Right renal pelvis (tissue), 4 donors: ENCODE measurements around the gene RGS2. TPM values are rescaled to one million over a fixed set of nuclear protein-coding genes. Genes with fewer than 3 reads are reported as not detected.
A peak's percentile ranks its signal among the peaks of the same experiment; 100 is the strongest.

Source experiments
- DNase-seq, 4 donors: peaks; one replicate each; pipeline ENCODE4 v3.0.0-alpha.2; 2013; ENCODE audit warnings: low read depth in 4 of 4, low spot score in 3 of 4, missing footprints in 1 of 4
- polyA plus RNA-seq, 4 donors: library from polyadenylated mRNA; unstranded; fragments of 120-200 nt; gene quantifications; one replicate each; pipeline ENCODE4 v1.2.1, GENCODE V29; 2013; ENCODE audit not compliant: insufficient read length in 4 of 4

RGS2 gene, protein sequence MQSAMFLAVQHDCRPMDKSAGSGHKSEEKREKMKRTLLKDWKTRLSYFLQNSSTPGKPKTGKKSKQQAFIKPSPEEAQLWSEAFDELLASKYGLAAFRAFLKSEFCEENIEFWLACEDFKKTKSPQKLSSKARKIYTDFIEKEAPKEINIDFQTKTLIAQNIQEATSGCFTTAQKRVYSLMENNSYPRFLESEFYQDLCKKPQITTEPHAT
- 10 to 100 TPM; 35.4 to 40.7 (median 35.9) TPM for polyA plus RNA-seq

DNA sequence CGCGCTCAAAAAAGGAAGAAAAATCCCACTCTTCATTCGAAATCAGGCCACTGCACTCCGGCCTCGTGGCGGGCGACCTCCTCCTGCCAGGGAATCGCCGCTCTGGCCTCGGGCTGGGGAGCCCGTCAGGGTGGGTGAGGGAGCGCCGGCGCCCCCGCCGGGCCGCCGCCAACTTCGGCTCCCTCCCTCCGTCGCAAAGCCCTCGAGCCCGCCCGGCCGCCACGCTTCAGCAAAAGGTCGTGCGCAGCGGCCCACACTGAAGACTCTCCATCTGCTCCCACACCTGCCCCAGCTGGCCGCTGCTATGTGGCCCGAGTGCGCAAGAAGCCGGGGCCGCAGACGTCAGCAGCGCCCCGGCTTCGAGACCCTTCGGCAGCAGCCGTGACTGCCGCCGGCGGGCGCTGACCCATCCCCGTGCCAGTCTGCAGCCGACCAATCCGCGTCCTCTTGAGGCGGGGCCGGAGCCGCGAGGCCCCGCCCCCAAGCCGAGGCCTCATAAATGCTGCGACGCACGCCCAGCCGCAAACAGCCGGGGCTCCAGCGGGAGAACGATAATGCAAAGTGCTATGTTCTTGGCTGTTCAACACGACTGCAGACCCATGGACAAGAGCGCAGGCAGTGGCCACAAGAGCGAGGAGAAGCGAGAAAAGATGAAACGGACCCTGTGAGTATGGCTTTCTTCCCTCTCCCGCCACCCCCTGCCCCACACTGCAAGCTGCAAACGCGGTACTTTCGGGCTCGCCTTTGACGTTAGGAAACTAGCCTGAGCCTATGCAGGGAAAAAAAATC, at the start of gene RGS2:
TSS of gene RGS2 (plus strand) at position 522 of the 789 bp plus-strand sequence. CDS start at position 555, 33 bp downstream.
- DNase-seq, result peak; percentile 81 to 87 (median 84)

DNA sequence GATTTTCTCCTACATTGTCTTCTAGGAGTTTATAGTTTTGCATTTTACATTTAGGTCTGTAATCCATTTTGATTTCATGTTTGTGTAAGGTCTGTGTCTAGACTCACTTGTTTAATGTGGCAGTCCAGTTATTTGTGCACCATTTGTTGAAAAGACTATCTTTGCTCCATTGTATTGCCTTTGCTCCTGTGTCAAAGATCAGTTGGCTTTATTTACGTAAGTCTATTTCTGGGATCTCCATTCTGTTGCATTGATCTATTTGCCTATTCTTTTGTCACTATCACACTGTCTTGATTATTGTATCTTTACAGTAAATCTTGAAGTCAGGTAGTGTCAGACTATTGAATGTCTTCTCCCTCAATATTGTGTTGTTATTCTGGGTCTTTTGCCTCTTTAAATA, 49.7 kb upstream of the RGS2 start:
- DNase-seq, result no peak

DNA sequence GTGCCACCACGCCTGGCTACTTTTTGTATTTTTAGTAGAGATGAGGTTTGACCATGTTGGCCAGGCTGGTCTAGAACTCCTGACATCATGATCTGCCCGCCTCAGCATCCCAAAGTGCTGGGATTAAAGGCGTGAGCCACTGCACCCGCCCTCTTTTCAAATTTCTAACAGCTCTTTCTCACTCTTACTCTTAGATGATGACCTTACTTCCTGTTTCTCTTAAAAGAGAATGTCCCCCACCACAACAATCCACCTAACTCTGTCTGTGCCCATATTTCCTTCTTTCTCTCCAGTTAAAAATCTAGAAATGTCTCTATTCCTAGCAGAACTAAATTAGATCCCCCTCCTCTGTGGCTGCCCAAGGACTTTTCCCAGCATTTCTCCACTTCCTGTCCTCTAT, 46.6 kb upstream of the RGS2 start:
- no peak for DNase-seq

DNA sequence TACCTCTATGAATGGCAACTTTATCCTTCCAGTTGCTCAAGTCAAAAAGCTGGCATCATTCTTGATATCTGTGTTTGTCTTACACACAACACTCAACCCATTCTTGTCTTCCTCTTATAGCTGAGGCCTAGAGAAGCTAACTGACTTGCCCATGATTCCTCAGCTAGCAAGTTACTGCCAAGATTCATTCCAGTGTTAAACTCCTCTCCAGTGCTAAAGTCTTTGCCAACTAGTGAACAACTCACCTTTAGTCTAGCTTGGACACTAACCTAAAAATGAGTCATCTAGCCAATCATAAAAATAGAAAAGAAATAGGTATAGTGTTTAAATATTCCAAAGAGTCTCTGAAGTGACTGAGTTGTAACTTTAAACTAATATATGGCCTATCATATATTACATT, 45.6 kb upstream of the RGS2 start:
- DNase-seq, result no peak

DNA sequence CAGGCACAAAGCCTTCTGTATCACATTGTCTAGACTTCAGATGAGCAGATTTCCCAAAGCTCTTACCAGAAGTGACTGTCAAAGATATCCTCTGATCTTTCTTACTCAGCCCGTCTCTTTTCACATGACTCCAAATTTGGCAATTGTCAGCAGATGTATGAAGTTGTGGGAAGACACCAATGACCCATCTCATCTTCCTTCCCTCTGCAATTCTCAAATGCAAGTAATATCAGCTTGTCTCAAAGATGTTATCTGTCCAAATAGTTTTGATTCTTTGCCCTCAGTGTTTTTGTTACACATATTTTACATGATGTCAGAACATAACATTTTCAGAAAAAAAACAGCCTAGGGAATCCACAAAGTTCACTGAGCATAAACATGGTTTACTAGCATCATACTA, 45.1 kb upstream of the RGS2 start:
- no peak for DNase-seq

DNA sequence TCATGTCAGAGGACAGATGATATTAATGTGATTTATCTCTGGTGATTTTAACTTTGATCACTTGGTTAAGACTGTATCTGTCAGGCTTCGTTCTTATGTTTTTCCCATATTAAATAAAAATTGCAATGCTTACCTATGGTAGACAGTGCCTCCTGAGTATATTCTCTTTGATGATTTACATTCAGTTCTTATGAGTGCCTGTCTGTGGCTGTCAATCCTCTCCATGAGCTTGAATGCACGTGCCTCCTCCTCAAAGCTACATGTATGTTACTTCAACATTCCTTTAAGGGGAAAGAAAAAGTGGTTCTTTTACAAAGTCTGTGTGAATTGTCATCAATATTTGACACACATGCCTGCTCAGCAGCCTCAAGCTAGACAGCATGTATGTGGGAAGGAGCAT, 44.2 kb upstream of the RGS2 start:
- DNase-seq, result no peak

DNA sequence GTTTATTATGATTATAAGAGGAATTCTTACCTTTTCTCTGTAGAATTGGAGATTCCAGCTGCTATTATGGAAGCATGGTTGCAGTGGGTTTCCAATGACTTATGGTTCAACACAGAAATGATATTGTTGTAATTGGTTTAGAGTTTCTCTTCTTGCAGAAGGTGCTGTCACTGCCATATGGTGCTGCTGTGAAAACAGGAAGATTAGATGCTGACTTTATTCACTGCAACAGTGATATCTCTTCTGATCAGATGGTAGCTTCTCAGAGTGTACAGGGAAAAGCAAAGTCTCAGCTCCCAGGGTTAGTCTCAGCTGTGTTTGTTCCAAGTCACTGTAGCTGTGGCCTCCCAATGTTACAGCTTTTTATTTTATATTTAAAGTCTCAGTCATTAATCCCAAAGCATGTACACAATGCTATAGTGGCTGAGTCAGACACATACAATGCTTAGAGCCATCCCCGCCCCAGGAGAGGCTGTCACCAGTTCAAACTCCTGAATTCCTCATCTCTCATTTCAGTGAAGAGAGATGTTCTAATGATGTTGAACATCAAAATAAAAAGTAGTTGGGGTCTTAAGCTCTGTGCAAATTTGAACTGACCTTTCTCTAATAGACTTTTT, 42.7 kb upstream of the RGS2 start:
- DNase-seq, result no peak

DNA sequence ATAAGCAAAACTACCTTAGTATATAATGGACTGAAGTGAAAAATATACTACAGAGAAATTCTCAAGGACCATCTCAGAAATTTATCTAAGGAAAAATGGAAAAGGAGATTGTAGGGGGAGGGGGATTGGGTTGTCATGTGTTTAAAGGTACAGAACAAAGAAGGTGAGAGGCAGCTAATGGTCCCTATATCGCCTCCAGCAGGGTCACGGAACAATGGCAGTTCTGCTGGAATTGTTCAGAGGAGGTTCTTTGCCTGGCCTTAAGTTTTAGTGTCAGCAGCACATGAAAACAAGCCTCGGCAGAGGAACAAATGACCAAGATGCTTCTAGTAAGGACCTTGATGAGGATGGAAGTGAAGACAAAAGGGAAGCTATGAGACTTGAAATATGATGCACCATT, 42.0 kb upstream of the RGS2 start:
- DNase-seq, result no peak

DNA sequence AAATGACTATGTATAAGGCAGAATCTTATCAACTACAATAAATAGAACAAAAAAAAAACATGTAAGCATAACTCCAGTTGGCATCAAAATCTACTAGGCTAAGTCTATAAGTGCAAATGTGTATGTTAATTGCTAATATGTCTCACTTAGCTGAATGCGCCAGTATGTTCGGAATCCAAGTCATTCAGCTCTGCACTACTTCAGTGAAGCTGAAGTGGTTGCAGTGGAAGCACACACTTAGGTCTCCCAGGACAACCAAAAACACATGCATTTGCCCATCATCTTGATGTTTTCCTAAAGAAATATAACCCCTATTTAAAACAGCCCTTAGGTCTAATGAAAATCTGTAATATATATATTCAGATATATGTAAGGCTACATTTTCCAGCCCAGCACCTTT, 41.0 kb upstream of the RGS2 start:
- DNase-seq, result no peak

DNA sequence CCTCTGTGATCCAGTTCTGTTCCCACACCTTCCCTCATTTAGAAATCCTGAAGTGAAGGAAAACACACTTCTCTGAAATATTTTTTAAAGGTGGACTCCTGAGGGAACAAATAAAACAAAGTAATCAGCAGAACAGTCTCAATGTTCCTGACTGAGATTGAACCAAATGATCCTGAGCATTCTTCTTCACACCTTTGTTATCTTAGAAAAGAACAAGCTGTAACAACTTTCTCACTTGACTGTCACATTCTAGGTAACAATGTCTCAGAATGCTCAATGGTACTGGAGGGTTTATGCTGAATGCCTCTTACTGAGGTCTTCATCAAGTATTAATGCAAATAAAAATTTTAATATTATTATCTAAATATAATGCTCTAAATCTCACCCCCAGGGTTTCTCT, 40.4 kb upstream of the RGS2 start:
- no peak for DNase-seq

DNA sequence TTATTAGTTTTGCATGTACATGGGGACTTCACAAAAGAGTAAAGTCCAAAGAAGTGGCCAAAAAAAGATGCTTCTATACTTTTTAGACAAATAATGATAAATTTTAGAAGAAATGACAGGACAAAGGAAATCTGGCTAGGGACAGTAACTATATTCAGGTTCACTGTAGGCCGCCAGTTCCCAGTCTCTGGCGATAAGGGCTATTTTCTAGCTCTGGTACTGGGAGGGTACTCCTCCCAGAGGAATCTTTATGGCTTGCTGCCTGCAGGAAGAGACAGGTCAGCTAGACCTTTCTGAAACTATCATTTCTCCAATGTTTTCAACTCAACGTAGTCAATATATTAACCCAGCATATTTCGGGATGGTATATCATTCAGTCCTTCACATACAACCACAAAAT, 37.5 kb upstream of the RGS2 start:
- DNase-seq, result no peak

DNA sequence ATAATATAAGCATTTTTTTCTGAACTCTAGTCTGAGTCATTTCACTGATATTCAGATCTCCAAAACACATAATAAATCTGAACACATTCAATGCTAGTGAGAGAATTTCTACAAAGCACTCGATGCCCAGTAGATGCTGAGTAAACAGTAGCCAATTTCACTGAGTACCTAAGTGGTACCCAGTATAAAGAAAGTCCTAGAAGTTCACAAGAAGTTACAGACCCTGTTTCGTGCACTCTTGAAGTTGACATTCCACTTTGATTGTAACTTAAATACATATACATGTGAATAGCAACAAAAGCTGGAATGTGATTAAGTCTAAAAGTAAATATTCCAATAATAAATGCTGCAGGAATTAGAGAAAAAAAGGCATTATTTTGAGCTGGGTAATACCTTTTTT, 33.2 kb upstream of the RGS2 start:
- no peak for DNase-seq

DNA sequence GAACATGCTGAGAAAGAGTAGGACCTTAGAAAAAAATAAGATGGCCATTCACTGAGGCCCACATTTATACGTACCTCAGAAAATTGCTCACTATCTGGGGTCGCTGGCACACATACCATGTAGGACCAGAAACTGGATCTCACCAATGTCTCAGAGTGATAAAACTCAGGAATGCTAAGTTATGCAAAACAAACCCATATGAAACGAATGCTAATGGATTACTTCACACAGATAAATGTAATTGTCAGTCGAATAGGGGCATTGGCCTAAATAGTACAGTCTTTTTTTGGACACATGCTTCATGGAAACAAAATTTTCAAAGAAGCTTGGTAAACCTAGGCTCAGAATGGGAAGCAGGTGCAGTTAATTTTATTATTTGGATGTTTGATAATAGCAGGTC, 32.6 kb upstream of the RGS2 start:
- DNase-seq, result no peak

DNA sequence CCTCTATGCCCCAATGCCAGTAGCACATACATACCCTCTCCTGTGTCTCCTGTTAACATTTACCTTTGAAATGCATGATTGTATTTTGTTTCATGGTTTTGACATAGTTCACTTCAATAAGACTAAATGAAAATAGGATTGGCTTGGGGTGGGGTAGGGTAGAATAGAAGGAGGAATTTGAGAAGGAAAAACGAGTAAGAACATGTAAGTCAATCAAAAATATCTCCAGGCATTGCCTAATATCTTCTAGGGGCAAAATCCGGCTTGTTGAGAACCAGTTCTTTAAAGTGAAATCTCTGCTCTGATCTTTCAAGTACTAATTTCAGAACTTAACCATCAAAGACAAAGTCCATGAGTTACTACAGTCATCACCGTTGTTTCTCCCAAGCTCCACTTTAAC, 31.8 kb upstream of the RGS2 start:
- no peak for DNase-seq

DNA sequence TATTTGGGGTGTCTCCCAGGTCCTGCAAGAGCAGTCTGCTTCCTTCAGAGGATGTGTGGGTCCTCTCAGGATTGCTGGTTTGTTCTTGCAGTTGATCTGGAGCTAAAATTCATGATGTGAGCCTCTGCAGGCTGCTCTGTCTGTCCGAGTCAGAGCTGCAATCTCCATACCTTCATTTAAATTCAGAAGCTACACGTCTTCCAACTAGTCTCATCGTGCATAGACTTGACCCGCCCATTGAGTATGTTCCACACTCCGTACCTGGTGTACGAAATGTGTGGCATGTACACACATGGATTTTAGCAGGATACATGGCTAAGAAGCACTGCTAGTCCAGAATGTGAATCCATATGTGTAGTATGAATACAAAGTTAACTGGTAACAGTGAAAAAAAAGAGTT, 25.0 kb upstream of the RGS2 start:
- DNase-seq, result no peak

DNA sequence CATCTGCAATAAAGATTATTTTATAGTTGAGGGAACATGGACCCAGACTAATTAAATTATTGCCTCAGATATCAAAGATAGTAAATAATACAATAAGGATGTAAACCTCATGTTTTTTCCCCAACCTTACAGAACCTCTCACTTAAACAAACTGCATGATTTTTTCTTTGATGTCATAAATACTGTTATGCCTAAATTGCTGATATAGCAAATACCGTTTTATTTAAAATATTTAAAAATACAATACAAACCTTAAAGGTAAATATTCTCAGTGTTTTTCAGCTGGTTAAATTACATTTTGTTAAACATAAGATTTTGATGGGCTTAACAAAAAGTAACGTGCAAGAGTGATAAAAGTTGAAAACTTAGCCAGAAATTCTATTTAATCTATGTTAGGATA, 24.4 kb upstream of the RGS2 start:
- no peak for DNase-seq

DNA sequence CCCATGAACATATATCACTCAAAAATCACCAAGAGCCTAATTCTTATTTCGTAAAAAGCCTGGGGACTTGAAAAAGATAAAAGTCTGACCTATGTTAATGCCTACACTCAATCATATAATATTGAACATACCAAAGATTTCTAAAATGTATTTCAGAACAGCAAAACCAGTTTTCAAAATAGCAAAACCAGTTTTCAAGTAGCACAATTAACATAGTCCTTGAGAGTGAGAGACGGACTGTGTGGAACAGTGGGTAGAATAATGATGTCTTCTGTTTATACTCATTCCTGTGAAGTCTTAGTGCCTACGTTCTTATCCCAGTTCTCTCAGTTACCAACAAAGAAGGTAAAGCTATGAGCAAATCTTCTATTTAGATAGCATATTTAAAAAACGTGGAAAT, 22.3 kb upstream of the RGS2 start:
- no peak for DNase-seq

DNA sequence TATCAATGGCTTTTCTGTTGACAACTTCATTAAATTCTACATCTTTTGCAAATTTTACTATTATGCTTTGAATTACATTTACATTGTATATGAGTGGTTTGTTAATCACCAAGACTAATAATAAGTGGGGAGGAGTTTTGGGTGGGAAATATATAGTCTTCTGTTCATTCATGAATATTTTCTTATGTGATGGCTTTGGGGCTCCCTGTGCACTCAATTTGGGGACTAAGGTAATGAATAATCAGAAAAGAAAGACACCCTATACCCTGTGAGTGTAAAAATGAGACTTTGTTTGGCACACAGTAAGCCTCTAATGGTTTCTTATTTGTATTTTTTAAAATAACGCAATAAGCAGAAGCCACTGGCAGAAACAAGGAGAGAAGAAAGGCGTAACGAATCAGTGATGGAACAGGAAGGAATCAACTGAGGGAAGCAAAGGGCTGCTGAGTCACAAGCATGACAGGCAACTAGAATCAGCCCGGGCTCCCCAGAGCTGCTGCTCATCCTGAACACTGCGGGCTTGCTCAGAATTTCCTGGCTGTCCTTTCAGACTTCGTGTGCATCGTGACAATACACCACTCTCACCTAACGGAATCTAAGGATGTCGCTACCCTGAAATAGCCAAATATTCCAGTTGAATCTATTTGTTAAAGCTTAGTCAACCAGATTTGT, 20.8 kb upstream of the RGS2 start:
- no peak for DNase-seq

DNA sequence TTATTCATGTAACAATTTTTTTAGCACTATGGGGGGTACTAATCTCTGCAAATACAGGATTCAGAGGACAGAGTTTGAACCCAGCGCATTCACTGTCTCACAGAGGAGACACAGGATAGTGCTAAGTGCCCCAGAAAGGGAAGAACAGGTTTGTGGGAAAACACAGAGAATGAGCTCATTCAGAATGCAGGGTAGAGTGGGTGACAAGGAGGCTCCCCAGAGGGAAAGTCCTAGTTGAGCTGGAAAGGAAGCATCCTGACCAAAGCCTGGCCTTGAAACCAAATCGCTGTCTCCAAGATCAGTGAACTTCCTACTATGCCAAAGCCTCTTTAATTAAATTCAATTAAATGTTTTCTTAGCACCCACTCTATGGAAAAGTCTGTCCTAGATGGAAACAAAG, 19.0 kb upstream of the RGS2 start:
- DNase-seq, result no peak

DNA sequence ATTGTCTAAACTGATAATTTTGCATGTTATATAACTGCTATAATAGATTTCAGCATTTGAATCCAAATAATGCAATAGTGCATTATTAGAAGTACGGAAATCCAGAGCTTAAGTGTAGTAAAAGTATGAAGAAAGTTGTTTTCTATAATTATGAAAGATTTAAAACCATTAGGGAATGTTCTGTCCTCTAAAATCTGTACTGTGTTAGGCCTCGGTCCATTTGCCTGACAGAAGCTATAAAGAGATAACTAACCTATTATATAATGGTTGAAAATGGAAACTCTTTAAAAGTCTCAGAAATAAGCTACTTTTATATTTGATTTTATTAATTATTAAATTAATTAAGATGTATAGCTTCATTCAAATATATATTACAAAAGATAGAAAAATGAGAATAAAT, 16.2 kb upstream of the RGS2 start:
- no peak for DNase-seq

DNA sequence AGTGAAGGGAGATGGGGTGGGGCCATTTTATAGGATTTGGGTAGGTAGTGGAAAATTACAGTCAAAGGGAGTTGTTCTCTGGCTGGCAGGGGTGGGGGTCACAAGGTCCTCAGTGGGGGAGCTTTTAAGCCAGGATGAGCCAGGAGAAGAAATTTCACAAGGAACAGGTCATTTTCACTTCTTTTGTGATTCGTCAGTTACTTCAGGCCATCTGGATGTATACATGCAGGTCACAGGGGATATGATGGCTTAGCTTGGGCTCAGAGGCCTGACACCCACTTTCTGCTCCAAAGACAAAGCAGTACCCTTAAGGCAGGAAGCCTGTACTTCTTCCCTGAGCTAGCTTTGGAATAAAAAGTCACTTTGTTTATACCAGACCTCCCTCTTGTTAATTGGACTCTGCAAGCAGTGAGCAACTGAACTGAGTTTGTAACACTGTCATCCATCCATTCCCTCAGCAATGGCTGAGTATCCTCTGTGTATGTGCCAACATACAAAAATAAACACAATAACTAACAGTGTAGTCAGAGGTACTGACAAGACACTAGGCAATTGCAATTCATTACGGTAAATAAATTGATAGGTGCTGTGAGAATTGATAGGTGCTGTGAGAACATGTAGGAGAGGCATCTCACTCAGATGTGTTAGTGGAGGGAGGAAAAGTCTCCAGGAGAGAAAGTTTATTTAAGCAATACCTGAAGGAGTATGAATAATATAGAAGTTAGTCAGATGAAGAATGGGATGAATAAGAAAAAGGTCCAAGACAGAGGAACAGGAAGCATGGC, 14.7 kb upstream of the RGS2 start:
- no peak for DNase-seq
